ENCODE data around the gene CFAP69. TPM values are rescaled to one million over a fixed set of nuclear protein-coding genes. Genes with fewer than 3 reads are reported as not detected.

CFAP69 gene
- total and polyA plus RNA-seq, 4 donors: 1.8 to 60.0 (median 9.0) TPM

DNA sequence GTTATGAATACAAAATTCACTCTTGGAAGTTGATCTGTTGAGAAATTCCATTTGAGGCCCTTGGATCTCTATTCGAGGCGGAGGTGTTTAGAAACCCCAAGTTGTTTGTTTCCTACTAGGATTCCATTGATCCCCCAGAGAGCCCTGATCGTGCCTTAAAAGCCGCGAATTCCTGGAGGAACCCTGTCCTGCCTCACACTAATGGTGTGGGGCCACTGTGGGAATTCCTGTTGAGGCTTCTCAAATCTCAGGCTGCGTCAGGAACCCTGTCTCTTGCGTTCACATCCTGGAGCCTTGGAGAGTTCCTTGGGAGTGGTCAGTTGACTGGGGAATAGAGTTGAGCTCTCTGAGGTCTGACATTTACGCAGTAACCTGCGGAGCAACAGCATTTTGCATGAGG, 1.2 kb downstream of the CFAP69 start:
- TF ChIP-seq, protein P1, sequence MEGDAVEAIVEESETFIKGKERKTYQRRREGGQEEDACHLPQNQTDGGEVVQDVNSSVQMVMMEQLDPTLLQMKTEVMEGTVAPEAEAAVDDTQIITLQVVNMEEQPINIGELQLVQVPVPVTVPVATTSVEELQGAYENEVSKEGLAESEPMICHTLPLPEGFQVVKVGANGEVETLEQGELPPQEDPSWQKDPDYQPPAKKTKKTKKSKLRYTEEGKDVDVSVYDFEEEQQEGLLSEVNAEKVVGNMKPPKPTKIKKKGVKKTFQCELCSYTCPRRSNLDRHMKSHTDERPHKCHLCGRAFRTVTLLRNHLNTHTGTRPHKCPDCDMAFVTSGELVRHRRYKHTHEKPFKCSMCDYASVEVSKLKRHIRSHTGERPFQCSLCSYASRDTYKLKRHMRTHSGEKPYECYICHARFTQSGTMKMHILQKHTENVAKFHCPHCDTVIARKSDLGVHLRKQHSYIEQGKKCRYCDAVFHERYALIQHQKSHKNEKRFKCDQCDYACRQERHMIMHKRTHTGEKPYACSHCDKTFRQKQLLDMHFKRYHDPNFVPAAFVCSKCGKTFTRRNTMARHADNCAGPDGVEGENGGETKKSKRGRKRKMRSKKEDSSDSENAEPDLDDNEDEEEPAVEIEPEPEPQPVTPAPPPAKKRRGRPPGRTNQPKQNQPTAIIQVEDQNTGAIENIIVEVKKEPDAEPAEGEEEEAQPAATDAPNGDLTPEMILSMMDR (IDR thresholded peaks at IDR 0.05; ENCODE audit: control extremely low read depth, extremely low read depth): no peak
- peak overlapping the region in 1 of 2 donors; percentile 92 for H3K9ac ChIP-seq (ENCODE audit: insufficient read depth in 1 of 2, low read length in 2 of 2)
- H3K27me3 ChIP-seq (ENCODE audit: control insufficient read depth in 3 of 3, insufficient read depth in 3 of 3, low read length in 2 of 3): peaks cover 0 to 2% (median 0%) of the 10 kb centered on the region in 3 donors
- peaks cover 0 to 12% (median 1%) of the 10 kb centered on the region in 5 donors for H3K4me1 ChIP-seq (ENCODE audit: control insufficient read depth in 5 of 5, insufficient read depth in 5 of 5, low read length in 5 of 5)
- H3K27ac ChIP-seq (ENCODE audit: low read depth in 1 of 2, low read length in 1 of 2): no peak overlapping the region
- H3K4me3 ChIP-seq: no peak overlapping the region
- WGBS, 2 donors: 19 to 28% methylated on average over 9 of the region's 9 CpGs
- DNase-seq (peak; percentile 15 to 51 (median 29)), ATAC-seq (ENCODE audit: insufficient read depth, low FRiP score) (no peak)
- H3K36me3 ChIP-seq (ENCODE audit: control insufficient read depth in 4 of 4, insufficient read depth in 4 of 4, low read length in 4 of 4): peaks cover 0 to 2% (median 0%) of the 10 kb centered on the region in 4 donors
- H3K9me3 ChIP-seq (ENCODE audit: control insufficient read depth in 4 of 4, insufficient read depth in 3 of 4, low read length in 3 of 4): no peaks in the 10 kb centered on the region

DNA sequence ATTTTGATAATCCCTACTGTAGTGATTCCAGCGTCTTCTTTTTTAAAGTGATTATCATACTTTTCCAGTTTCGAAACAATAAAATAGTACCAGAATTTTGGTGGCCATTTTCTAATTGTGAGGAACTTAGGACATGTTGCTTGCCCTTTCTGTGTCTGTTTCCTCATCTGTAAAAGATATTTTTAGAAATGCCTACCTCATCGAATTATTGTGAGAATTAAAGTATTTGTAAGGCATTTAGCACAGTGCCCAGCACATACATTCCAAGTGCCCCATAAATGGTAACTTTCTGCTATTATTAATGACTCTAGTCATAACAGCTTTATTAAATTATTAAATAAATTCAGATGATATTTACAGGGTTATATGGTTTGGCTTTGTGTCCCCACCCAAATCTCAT, 3.7 kb downstream of the CFAP69 start:
- Histone ChIP-seq H3K4me3 (no peak overlapping the region), H3K9ac (ENCODE audit: insufficient read depth in 1 of 2, low read length in 2 of 2) (no peak overlapping the region), H3K27me3 (ENCODE audit: control insufficient read depth in 3 of 3, insufficient read depth in 3 of 3, low read length in 2 of 3) (peaks cover 0 to 1% (median 0%) of the 10 kb centered on the region in 3 donors), H3K36me3 (ENCODE audit: control insufficient read depth in 4 of 4, insufficient read depth in 4 of 4, low read length in 4 of 4) (peaks cover 0 to 2% (median 0%) of the 10 kb centered on the region in 4 donors), H3K9me3 (ENCODE audit: control insufficient read depth in 4 of 4, insufficient read depth in 3 of 4, low read length in 3 of 4) (no peaks in the 10 kb centered on the region), H3K4me1 (ENCODE audit: control insufficient read depth in 5 of 5, insufficient read depth in 5 of 5, low read length in 5 of 5) (peaks cover 0 to 14% (median 2%) of the 10 kb centered on the region in 5 donors), H3K27ac (ENCODE audit: low read depth in 1 of 2, low read length in 1 of 2) (no peak overlapping the region)
- ATAC-seq (ENCODE audit: insufficient read depth, low FRiP score) (no peak), DNase-seq (no peak)
- WGBS, 2 donors: 87 to 94% methylated on average over 3 of the region's 3 CpGs
- TF ChIP-seq, protein P1 (IDR thresholded peaks at IDR 0.05; ENCODE audit: control extremely low read depth, extremely low read depth): no peak

DNA sequence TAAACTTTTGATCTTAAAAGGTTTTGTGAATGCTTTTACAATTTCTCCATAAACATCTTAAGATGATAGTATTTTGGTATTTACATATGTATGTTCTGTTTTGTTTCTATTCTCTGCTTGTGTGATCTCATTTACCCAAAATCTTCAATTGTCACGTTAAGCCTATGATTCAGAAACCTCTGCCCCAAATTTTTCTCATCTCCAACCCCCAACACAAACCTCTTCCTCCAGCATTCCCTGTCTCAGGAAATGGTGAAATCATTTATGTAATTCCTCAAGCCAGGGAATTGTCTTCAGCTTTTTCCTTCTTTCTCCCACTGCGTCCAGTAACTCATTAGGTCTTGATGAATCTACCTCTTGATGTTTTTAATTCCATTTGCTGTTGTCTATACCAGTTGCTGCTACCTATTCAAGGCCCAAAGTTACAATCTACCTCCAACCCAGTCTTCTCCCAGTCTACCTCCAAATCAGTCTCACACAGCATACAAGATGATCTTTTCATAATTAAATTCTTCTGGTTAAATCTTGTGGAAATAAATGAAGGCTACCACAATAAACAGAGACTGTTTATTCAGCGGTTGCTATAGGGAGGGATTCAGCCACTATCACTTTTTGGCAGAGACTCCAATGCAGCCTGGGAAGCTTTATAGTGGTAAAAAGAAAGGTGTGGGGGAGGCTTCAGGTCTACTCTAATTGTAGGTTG, 5.8 kb downstream of the CFAP69 start:
- Histone ChIP-seq H3K27ac (ENCODE audit: low read depth in 1 of 2, low read length in 1 of 2) (no peak overlapping the region), H3K4me3 (no peak overlapping the region), H3K27me3 (ENCODE audit: control insufficient read depth in 3 of 3, insufficient read depth in 3 of 3, low read length in 2 of 3) (no peaks in the 10 kb centered on the region), H3K36me3 (ENCODE audit: control insufficient read depth in 4 of 4, insufficient read depth in 4 of 4, low read length in 4 of 4) (no peaks in the 10 kb centered on the region), H3K9ac (ENCODE audit: insufficient read depth in 1 of 2, low read length in 2 of 2) (no peak overlapping the region), H3K4me1 (ENCODE audit: control insufficient read depth in 5 of 5, insufficient read depth in 5 of 5, low read length in 5 of 5) (peaks cover 0 to 14% (median 2%) of the 10 kb centered on the region in 5 donors), H3K9me3 (ENCODE audit: control insufficient read depth in 4 of 4, insufficient read depth in 3 of 4, low read length in 3 of 4) (no peaks in the 10 kb centered on the region)
- peak in 2 of 3 donors; percentile 14 to 18 for DNase-seq
- TF ChIP-seq, protein P1 (IDR thresholded peaks at IDR 0.05; ENCODE audit: control extremely low read depth, extremely low read depth): no peak
- no peak for ATAC-seq (ENCODE audit: insufficient read depth, low FRiP score)
- WGBS, 2 donors: 66 to 77% methylated on average over 3 of the region's 3 CpGs

All from lung (tissue), 12 donors.